OCI-LY7 (cell line): ENCODE data around the gene FOXL3.

ENCODE experiments used
- EZH2phosphoT487 ChIP-seq: fragments of 200-600 bp; sonication (generic); IDR thresholded peaks from 2 replicates; pipeline ENCODE4 v1.6.1; 2018; ENCODE audit warnings: low read depth, borderline replicate concordance, mild to moderate bottlenecking, mixed run types, antibody characterized with exemption, low read length, moderate library complexity, mixed read lengths
- TF ChIP-seq, protein P1 (sequence below): fragments of 200-600 bp; sonication (generic); conservative IDR thresholded peaks from 2 replicates; pipeline ENCODE4 v1.5.1; 2014; ENCODE audit warnings: mild to moderate bottlenecking, antibody characterized with exemption, low read length, moderate library complexity, mixed read lengths

DNA sequence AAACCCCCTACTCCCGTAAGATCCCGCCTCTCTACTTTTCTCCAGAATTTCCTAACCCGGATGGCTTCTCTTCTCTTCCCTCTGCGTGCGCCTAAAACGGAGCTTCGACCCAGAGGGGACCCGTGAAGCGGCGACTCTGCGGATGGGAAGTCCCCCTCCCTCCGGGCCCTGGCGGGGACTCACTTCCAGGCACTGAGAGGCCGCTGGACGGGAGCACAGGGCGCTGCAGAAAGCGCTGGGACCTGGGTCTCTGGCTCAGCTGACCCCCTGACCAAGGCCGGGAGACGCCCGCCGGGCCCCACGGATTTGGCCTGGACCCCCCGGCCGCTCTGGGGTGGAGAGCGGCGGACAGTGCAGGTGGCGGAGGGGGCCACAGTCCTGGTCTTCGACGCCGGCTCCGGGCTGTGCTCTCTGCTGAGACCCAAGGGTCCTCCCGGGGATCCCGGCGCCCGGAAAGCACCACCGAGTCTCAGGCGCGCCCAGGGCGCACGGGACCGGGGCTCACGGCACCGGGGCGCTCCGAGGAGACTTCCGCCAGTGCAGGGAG lies 688 bp upstream of the FOXL3 start:
- TF ChIP-seq, protein P1, sequence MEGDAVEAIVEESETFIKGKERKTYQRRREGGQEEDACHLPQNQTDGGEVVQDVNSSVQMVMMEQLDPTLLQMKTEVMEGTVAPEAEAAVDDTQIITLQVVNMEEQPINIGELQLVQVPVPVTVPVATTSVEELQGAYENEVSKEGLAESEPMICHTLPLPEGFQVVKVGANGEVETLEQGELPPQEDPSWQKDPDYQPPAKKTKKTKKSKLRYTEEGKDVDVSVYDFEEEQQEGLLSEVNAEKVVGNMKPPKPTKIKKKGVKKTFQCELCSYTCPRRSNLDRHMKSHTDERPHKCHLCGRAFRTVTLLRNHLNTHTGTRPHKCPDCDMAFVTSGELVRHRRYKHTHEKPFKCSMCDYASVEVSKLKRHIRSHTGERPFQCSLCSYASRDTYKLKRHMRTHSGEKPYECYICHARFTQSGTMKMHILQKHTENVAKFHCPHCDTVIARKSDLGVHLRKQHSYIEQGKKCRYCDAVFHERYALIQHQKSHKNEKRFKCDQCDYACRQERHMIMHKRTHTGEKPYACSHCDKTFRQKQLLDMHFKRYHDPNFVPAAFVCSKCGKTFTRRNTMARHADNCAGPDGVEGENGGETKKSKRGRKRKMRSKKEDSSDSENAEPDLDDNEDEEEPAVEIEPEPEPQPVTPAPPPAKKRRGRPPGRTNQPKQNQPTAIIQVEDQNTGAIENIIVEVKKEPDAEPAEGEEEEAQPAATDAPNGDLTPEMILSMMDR, result no peak
- TF ChIP-seq EZH2phosphoT487, result no peak
